Natural killer cell (primary cell): ENCODE data around the gene SLC13A5. TPM values are rescaled to one million over a fixed set of nuclear protein-coding genes. Genes with fewer than 3 reads are reported as not detected.
"Not testable (repeated sequence)": the region's sequence is repeated elsewhere in the genome, so short reads cannot be mapped to it uniquely, and the experiment has no call there.

Experiments used
- ATAC-seq, 3 donors: fragments of 150-1000 bp in 2 of 3; fragments of 200-7000 bp in 1 of 3; cut with Tn5 transposase; 1 replicate in 1 of 3; 2 replicates in 2 of 3; pipeline ENCODE4 v1.10.0; 2021; ENCODE audit warnings: mild to moderate bottlenecking in 2 of 3, moderate library complexity in 2 of 3
- DNase-seq, 2 donors: peaks; one replicate each; pipeline versions ENCODE4 v3.0.0 to v3.0.0-alpha.2; 2013 to 2021; ENCODE audit warnings: mixed read lengths in 1 of 2
- H3K27ac ChIP-seq: one replicate; pipeline ENCODE4 v1.5.1; 2013; ENCODE audit warnings: mild to moderate bottlenecking, low read length
- H3K27me3 ChIP-seq: one replicate; pipeline ENCODE4 v1.6.1; 2013; ENCODE audit warnings: low read length; ENCODE audit not compliant: control insufficient read depth, insufficient read depth
- H3K36me3 ChIP-seq: one replicate; pipeline ENCODE4 v1.6.1; 2013; ENCODE audit warnings: low read length; ENCODE audit not compliant: control insufficient read depth, insufficient read depth
- H3K4me1 ChIP-seq: one replicate; pipeline ENCODE4 v1.6.1; 2013; ENCODE audit warnings: low read length; ENCODE audit not compliant: control insufficient read depth, insufficient read depth
- H3K4me3 ChIP-seq: one replicate; pipeline ENCODE4 v1.5.1; 2013; ENCODE audit warnings: low read length
- H3K9me3 ChIP-seq: one replicate; pipeline ENCODE4 v1.6.1; 2013; ENCODE audit warnings: low read length; ENCODE audit not compliant: control insufficient read depth, insufficient read depth
- H3K27ac Mint-ChIP-seq, 2 donors: one replicate each; pipeline ENCODE4 v1.8.0; 2022; ENCODE audit warnings: mild to moderate bottlenecking in 2 of 2, mixed read lengths in 2 of 2, moderate library complexity in 1 of 2
- H3K27me3 Mint-ChIP-seq, 2 donors: one replicate each; pipeline ENCODE4 v1.8.0; 2022; ENCODE audit warnings: low read depth in 2 of 2, mixed read lengths in 2 of 2
- H3K36me3 Mint-ChIP-seq: one replicate; pipeline ENCODE4 v1.8.0; 2022; ENCODE audit warnings: mixed read lengths
- H3K4me1 Mint-ChIP-seq, 2 donors: one replicate each; pipeline ENCODE4 v1.8.0; 2022; ENCODE audit warnings: mixed read lengths in 2 of 2
- H3K4me3 Mint-ChIP-seq: one replicate; pipeline ENCODE4 v1.8.0; 2022; ENCODE audit warnings: mild to moderate bottlenecking, moderate library complexity, mixed read lengths
- H3K9me3 Mint-ChIP-seq, 2 donors: one replicate each; pipeline ENCODE4 v1.8.0; 2022; ENCODE audit warnings: mixed read lengths in 2 of 2
- WGBS: methylation state at CpG from one replicate; pipeline ENCODE4 v1.1.7; 2013; ENCODE audit warnings: missing lambda C conversion rate; ENCODE audit not compliant: insufficient coverage; 5-methylcytosine and 5-hydroxymethylcytosine counted together
- intact Hi-C: fragments of 100-400 bp; cut with micrococcal nuclease; formaldehyde crosslinking; loops from one replicate; pipeline ENCODE4 v1.14.2; 2022
- total RNA-seq, 4 donors: library from RNA; stranded (reverse); fragments of 120-200 nt in 1 of 4; gene quantifications; one replicate each; pipeline versions ENCODE4 v1.2.3 to v1.2.4, GENCODE V29; 2013 to 2022
- TF ChIP-seq, protein P1 (sequence below): fragments of 200-600 bp; IDR thresholded peaks from one replicate; pipeline ENCODE4 v1.8.0; 2022; ENCODE audit warnings: antibody characterized with exemption

SLC13A5 gene
- total RNA-seq, 3 donors from 2014 or later (not counting 1 experiment from before 2014, with no cell fraction given): not detected

DNA sequence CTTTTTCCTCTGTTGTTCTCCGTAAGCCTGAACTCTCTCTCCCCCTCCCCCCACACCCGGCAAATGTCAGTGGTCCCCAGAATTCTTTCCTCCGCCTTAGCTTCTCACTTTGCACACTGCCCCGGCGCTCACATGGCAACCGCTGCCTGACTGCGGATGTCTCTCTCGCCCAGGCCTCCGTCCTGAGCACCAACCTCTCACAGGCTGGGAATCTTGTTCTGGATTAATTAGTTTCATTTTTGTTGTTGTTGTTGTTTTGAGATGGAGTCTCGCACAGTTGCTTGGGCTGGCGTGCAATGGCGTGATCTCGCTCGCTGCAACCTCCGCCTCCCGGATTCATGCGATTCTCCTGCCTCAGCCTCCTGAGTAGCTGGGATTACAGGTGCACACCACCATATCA, 45.0 kb downstream of the SLC13A5 start:
- no peak for DNase-seq
- no peaks in the 10 kb centered on the region for H3K27me3 ChIP-seq
- H3K4me1 ChIP-seq: peaks cover 3% of the 10 kb centered on the region
- H3K4me3 Mint-ChIP-seq: no peak overlapping the region
- no peak overlapping the region for H3K27ac ChIP-seq
- no peaks in the 10 kb centered on the region for H3K36me3 Mint-ChIP-seq
- TF ChIP-seq, protein P1, sequence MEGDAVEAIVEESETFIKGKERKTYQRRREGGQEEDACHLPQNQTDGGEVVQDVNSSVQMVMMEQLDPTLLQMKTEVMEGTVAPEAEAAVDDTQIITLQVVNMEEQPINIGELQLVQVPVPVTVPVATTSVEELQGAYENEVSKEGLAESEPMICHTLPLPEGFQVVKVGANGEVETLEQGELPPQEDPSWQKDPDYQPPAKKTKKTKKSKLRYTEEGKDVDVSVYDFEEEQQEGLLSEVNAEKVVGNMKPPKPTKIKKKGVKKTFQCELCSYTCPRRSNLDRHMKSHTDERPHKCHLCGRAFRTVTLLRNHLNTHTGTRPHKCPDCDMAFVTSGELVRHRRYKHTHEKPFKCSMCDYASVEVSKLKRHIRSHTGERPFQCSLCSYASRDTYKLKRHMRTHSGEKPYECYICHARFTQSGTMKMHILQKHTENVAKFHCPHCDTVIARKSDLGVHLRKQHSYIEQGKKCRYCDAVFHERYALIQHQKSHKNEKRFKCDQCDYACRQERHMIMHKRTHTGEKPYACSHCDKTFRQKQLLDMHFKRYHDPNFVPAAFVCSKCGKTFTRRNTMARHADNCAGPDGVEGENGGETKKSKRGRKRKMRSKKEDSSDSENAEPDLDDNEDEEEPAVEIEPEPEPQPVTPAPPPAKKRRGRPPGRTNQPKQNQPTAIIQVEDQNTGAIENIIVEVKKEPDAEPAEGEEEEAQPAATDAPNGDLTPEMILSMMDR: no peak
- no peaks in the 10 kb centered on the region for H3K4me1 Mint-ChIP-seq
- no peak for ATAC-seq
- H3K27me3 Mint-ChIP-seq: peaks cover 19 to 21% of the 10 kb centered on the region in 2 donors
- H3K36me3 ChIP-seq: no peaks in the 10 kb centered on the region
- H3K4me3 ChIP-seq: no peak overlapping the region
- intact Hi-C loops: no loop called here
- no peak overlapping the region for H3K27ac Mint-ChIP-seq
- no peaks in the 10 kb centered on the region for H3K9me3 Mint-ChIP-seq
- 93% methylated on average over 17 of the region's 17 CpGs for WGBS
- H3K9me3 ChIP-seq: no peaks in the 10 kb centered on the region

DNA sequence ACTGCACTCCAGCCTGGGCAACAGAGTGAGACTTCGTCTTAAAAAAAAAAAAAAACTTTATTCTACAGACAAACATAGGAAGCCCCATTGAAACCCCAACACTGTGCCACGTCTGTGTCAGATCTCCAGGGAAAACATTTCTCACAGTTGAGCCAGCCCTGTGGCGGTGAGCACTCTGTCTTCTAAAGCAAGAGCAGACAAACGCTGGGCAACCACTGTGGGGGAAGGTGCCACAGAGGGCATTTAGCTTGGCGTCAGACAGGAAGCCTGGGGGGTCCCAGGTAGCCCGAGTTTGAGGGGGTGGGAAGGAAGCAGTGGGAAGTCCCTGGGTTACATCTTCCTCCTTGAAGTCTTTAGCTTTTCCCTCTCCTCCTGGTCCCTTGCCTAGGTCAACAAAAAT, 45.7 kb downstream of the SLC13A5 start:
- Histone ChIP-seq H3K27ac (no peak overlapping the region), H3K9me3 (no peaks in the 10 kb centered on the region), H3K36me3 (no peaks in the 10 kb centered on the region), H3K27me3 (peaks cover 4% of the 10 kb centered on the region), H3K4me1 (peaks cover 3% of the 10 kb centered on the region), H3K4me3 (no peak overlapping the region)
- Mint-ChIP-seq H3K27ac (no peak overlapping the region), H3K9me3 (no peaks in the 10 kb centered on the region), H3K4me3 (no peak overlapping the region), H3K4me1 (no peaks in the 10 kb centered on the region), H3K36me3 (no peaks in the 10 kb centered on the region), H3K27me3 (peaks cover 26% of the 10 kb centered on the region in 2 donors)
- ATAC-seq (no peak), DNase-seq (no peak)
- intact Hi-C loops: loop anchor here (2.0 kb wide), 1 partner anchor 337 kb away; no protein-coding TSS in a partner anchor
- TF ChIP-seq, protein P1: no peak
- WGBS: 21% methylated on average over 6 of the region's 6 CpGs

DNA sequence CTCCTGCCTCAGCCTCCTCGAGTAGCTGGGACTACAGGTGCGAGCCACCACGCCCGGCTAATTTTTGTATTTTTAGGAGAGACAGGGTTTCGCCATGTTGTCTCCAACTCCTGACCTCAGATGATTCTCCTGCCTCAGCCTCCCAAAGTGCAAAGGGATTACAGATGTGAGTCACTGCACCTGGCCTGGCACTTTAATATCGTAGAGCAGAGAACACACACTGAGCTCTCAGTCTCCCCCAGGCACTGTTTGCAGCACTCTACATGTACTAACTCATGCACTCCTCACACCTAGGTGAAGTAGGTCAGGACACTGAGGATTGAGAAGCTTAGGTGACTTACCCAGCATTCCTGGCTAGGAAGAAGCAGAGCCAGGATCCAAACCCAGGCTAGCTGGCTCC, 46.6 kb downstream of the SLC13A5 start:
- Histone ChIP-seq H3K27ac (no peak overlapping the region), H3K4me3 (no peak overlapping the region), H3K27me3 (peaks cover 5% of the 10 kb centered on the region), H3K36me3 (no peaks in the 10 kb centered on the region), H3K4me1 (peaks cover 3% of the 10 kb centered on the region), H3K9me3 (no peaks in the 10 kb centered on the region)
- no peak overlapping the region for H3K4me3 Mint-ChIP-seq
- H3K27ac Mint-ChIP-seq: no peak overlapping the region
- peaks cover 31 to 33% of the 10 kb centered on the region in 2 donors for H3K27me3 Mint-ChIP-seq
- TF ChIP-seq, protein P1: no peak
- H3K9me3 Mint-ChIP-seq: no peaks in the 10 kb centered on the region
- intact Hi-C loops: loop anchor here (2.0 kb wide), 1 partner anchor 338 kb away; no protein-coding TSS in a partner anchor
- 86% methylated on average over 6 of the region's 6 CpGs for WGBS
- DNase-seq (no peak), ATAC-seq (no peak)
- no peaks in the 10 kb centered on the region for H3K36me3 Mint-ChIP-seq
- H3K4me1 Mint-ChIP-seq: no peaks in the 10 kb centered on the region

DNA sequence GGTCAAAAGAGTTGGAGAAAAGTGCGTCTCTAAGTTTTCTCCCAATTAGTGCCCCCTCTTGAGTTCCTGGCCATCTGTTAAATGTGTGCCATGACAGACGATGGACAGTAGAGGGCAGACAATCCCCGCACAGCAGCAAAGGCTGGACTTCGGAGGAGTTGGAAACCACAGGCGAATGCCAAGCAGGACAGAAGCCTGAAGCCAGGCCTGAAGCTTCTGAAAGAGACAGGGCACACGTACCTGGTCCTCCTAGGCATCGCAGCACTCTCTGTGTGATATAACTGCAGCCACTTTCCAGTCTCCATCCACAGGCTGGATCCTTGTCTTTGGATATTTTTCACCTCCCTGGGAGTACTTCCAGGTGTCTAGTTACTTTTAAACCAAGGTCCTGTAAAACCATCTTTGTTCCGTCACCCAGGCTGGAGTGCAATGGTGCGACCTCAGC, 47.1 kb downstream of the SLC13A5 start:
- H3K4me3 Mint-ChIP-seq: no peak overlapping the region
- 24% methylated on average over 9 of the region's 9 CpGs for WGBS

DNA sequence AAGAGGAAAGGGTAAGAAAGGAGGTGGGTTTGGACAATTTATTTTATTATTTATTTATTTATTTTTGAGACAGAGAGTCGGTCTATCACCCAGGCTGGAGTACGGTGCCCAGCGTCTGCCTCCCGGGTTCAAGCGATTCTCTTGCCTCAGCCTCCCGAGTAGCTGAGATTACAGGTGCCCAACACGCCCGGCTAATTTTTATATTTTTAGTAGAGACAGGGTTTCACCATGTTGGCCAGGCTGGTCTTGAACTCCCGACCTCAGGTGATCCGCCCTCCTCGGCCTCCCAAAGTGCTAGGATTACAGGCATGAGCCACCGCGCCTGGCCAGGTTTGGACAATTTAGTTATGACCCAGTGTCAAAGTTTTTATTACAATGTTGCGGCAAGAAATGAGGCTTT, 50.0 kb downstream of the SLC13A5 start:
- H3K27ac ChIP-seq, H3K36me3 Mint-ChIP-seq, H3K9me3 Mint-ChIP-seq, H3K36me3 ChIP-seq, H3K27ac Mint-ChIP-seq, H3K4me3 ChIP-seq, H3K27me3 ChIP-seq, H3K4me3 Mint-ChIP-seq, ATAC-seq, DNase-seq, intact Hi-C loops, H3K9me3 ChIP-seq: not testable (repeated sequence)
- WGBS: 94% methylated on average over 14 of the region's 14 CpGs
- Mint-ChIP-seq H3K27me3 (peaks cover 39 to 54% of the 10 kb centered on the region in 2 donors), H3K4me1 (peaks cover 0 to 13% of the 10 kb centered on the region in 2 donors)
- H3K4me1 ChIP-seq: peaks cover 16% of the 10 kb centered on the region

More for the DNA sequence above, 47.1 kb downstream of the SLC13A5 start:
- Histone ChIP-seq H3K4me1 (peaks cover 7% of the 10 kb centered on the region), H3K9me3 (no peaks in the 10 kb centered on the region), H3K4me3 (no peak overlapping the region), H3K27ac (no peak overlapping the region), H3K27me3 (peaks cover 5% of the 10 kb centered on the region), H3K36me3 (no peaks in the 10 kb centered on the region)
- Mint-ChIP-seq H3K27me3 (peaks cover 34 to 37% of the 10 kb centered on the region in 2 donors), H3K4me1 (peaks cover 0 to under 1% of the 10 kb centered on the region in 2 donors), H3K9me3 (no peaks in the 10 kb centered on the region), H3K27ac (no peak overlapping the region), H3K36me3 (no peaks in the 10 kb centered on the region)
- peak; percentile 74 to 92 (median 90) for ATAC-seq
- intact Hi-C loops: loop anchor here (2.0 kb wide), 1 partner anchor 339 kb away; no protein-coding TSS in a partner anchor
- peak; percentile 39 to 71 for DNase-seq
- TF ChIP-seq, protein P1: peak; percentile 81
